Psoas muscle (tissue), 8 donors: ENCODE measurements around the gene KBTBD7. TPM values are rescaled to one million over a fixed set of nuclear protein-coding genes. Genes with fewer than 3 reads are reported as not detected.

Experiments
- ATAC-seq, 4 donors: fragments of 200-7000 bp; cut with Tn5 transposase; one replicate each; pipeline ENCODE4 v1.9.1; 2020; ENCODE audit warnings: moderate library complexity in 3 of 4, mild to moderate bottlenecking in 2 of 4
- DNase-seq, 2 donors: peaks; one replicate each; pipeline ENCODE4 v3.0.0-alpha.2; 2020
- H3K27ac ChIP-seq: fragments of 200-600 bp; one replicate; pipeline ENCODE4 v1.8.0; 2022
- H3K27me3 ChIP-seq, 3 donors: fragments of 200-600 bp in 1 of 3; one replicate each; pipeline versions ENCODE4 v1.6.1 to v1.8.0; 2013 to 2022; ENCODE audit warnings: low read length in 2 of 3, mild to moderate bottlenecking in 2 of 3, moderate library complexity in 1 of 3; ENCODE audit not compliant: insufficient read depth in 3 of 3
- H3K36me3 ChIP-seq, 2 donors: fragments of 200-600 bp in 1 of 2; one replicate each; pipeline versions ENCODE4 v1.6.1 to v1.8.0; 2013 to 2022; ENCODE audit warnings: low read depth in 1 of 2, mild to moderate bottlenecking in 1 of 2, moderate library complexity in 1 of 2; ENCODE audit not compliant: insufficient read depth in 1 of 2
- H3K4me1 ChIP-seq: fragments of 200-600 bp; one replicate; pipeline ENCODE4 v1.8.0; 2022
- H3K4me3 ChIP-seq: fragments of 200-600 bp; one replicate; pipeline ENCODE4 v1.8.0; 2022; ENCODE audit warnings: mild to moderate bottlenecking
- H3K9me3 ChIP-seq: fragments of 200-600 bp; one replicate; pipeline ENCODE4 v1.8.0; 2022
- WGBS, 3 donors: extraction: QIAGEN DNeasy Blood & Tissue Kit; methylation state at CpG; one replicate each; pipeline versions ENCODE4 v1.1.6 to v1.1.7; 2013; 5-methylcytosine and 5-hydroxymethylcytosine counted together
- intact Hi-C, 2 donors: fragments of 100-400 bp; cut with DNase I; formaldehyde crosslinking; loops; one replicate each; pipeline versions ENCODE4 v1.11.0 to v1.14.2; 2022
- polyA plus RNA-seq, 3 donors: library from polyadenylated mRNA; stranded (reverse); fragments of 200-250 nt; gene quantifications; one replicate each; pipeline ENCODE4 v1.2.3, GENCODE V29; 2013
- total RNA-seq, 4 donors: library from RNA; stranded (reverse); fragmentation: NEBNext Ultra II Directional in 2 of 4; extraction: Animal tissue kit (Norgen Biotek cat#: 25700) in 2 of 4; gene quantifications; one replicate each; pipeline versions ENCODE4 v1.2.1 to v1.2.4, GENCODE V29; 2021 to 2023
- TF ChIP-seq, protein P1 (sequence below): fragments of 200-600 bp; IDR thresholded peaks from one replicate; pipeline ENCODE4 v1.8.0; 2022; ENCODE audit warnings: antibody characterized with exemption
- donor health status: healthy with polysubstance abuse.
- donor health status: DM: no; HTN: no; CAD: no; lungs with moderate emphysema.
- donor health status: Bipolar disorder and iron deficiency.
- donor health status: healthy.
- donor health status: DM: yes; HTN: yes; CAD: no.
- donor health status: DM: no; HTN: no; CAD: no.
- donor health status: DM: no; HTN: no; CAD: no.
- donor health status: DM: yes; HTN: yes; CAD: no.

KBTBD7 gene
- total and polyA plus RNA-seq, 7 donors: 1.1 to 5.9 (median 3.8) TPM

DNA sequence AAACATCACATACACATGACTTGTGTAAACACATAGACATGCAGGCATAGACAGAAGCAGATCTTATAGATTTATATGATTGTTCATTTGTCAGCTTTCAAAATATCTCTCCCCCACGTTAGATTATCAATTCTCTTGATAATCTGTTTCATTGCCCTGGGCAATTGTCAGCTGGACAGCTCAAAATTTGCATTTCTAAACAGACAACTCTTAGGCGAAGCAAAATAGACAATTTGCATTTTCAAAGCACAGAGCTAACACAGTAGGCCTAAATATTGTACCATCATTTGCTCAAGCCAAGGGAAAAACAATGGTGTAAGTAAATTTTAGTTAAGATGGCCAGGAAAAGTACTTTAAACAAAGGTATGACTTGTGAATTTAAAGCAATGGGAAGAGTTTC lies 37.7 kb downstream of the KBTBD7 start:
- H3K4me3 ChIP-seq: no peak overlapping the region
- H3K4me1 ChIP-seq: no peaks in the 10 kb centered on the region
- H3K9me3 ChIP-seq: peaks cover 9% of the 10 kb centered on the region
- TF ChIP-seq, protein P1, sequence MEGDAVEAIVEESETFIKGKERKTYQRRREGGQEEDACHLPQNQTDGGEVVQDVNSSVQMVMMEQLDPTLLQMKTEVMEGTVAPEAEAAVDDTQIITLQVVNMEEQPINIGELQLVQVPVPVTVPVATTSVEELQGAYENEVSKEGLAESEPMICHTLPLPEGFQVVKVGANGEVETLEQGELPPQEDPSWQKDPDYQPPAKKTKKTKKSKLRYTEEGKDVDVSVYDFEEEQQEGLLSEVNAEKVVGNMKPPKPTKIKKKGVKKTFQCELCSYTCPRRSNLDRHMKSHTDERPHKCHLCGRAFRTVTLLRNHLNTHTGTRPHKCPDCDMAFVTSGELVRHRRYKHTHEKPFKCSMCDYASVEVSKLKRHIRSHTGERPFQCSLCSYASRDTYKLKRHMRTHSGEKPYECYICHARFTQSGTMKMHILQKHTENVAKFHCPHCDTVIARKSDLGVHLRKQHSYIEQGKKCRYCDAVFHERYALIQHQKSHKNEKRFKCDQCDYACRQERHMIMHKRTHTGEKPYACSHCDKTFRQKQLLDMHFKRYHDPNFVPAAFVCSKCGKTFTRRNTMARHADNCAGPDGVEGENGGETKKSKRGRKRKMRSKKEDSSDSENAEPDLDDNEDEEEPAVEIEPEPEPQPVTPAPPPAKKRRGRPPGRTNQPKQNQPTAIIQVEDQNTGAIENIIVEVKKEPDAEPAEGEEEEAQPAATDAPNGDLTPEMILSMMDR: no peak
- H3K36me3 ChIP-seq: no peaks in the 10 kb centered on the region
- DNase-seq: no peak
- no peak for ATAC-seq
- 76 to 78% (median 77%) methylated on average over 2 of the region's 2 CpGs for WGBS, 3 donors
- H3K27me3 ChIP-seq: no peaks in the 10 kb centered on the region
- intact Hi-C loops: no loop called here
- no peak overlapping the region for H3K27ac ChIP-seq

DNA sequence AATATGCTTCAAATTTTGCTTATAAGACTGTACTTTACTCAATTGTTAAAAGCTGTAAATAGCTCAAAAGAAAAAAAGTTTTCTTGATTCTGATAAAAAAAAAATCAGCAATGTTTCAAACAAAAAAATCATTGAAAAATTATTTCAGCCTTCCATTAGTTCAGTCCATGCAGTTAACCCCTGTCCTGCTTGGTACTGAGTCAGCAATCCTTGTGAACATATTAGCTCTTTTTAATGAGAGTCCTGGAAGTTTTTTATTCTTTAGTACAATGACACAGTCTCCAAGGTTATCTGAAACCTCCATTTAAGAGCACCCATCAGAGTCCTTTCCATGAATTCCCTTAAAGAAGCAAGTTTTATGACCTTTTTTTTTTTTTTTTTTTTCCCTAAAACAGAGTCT lies 40.3 kb downstream of the KBTBD7 start:
- Histone ChIP-seq H3K27me3 (no peaks in the 10 kb centered on the region), H3K9me3 (peaks cover 17% of the 10 kb centered on the region), H3K27ac (no peak overlapping the region), H3K36me3 (no peaks in the 10 kb centered on the region), H3K4me1 (no peaks in the 10 kb centered on the region), H3K4me3 (no peak overlapping the region)
- no peak for DNase-seq
- ATAC-seq: no peak
- TF ChIP-seq, protein P1: no peak
- intact Hi-C loops: no loop called here

DNA sequence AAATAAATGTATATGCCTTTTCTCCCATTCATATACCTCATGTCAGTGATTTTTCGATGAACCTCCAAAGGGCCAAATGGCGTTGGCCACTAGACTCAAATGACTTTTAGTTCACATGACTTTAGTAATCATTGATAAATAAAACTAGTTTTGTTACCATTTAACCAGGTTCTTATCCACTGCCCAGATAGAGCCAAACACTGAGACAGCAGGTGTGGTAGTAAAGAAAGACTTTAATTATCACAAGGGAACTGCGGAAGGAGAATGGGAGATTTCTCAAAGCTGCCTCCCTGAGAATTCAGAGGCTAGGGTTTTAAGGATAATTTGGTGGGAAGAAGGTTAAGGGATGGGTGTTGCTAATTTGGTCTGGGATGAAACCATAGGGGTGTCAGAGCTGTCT lies 42.4 kb downstream of the KBTBD7 start:
- TF ChIP-seq, protein P1: no peak
- Histone ChIP-seq H3K4me3 (no peak overlapping the region), H3K36me3 (peaks cover 0 to 3% of the 10 kb centered on the region in 2 donors), H3K27ac (no peak overlapping the region), H3K9me3 (peaks cover 26% of the 10 kb centered on the region), H3K27me3 (no peaks in the 10 kb centered on the region), H3K4me1 (no peaks in the 10 kb centered on the region)
- WGBS, 3 donors: 98 to 99% (median 98%) methylated on average over 3 of the region's 3 CpGs
- no peak for DNase-seq
- no peak for ATAC-seq
- intact Hi-C loops: no loop called here

DNA sequence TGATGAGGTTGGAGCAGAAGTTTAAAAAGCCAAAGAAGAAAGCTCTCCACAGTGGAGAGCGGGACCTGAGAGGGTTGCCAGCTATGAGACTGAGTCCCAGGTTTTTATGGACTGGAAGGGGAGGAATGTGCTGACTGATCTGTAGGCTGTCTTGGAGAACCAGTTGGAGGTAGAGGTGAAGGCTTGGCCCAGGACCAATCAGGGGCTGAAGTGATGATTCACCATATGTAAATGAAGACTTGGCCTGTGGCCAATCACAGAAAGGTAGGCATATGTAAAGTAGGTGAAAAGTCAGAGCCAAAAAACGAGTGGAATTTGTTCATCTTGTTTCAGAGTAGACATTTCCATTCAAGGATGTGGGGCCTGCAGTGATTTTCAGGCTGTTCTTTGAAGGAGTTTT lies 44.3 kb downstream of the KBTBD7 start:
- peaks cover 0 to 3% of the 10 kb centered on the region in 2 donors for H3K36me3 ChIP-seq
- H3K4me1 ChIP-seq: no peaks in the 10 kb centered on the region
- H3K4me3 ChIP-seq: no peak overlapping the region
- TF ChIP-seq, protein P1: no peak
- intact Hi-C loops: no loop called here
- ATAC-seq: no peak
- DNase-seq: no peak
- no peak overlapping the region for H3K27ac ChIP-seq
- WGBS, 3 donors: 80 to 85% (median 82%) methylated on average over 2 of the region's 2 CpGs
- H3K27me3 ChIP-seq: no peaks in the 10 kb centered on the region
- peaks cover 26% of the 10 kb centered on the region for H3K9me3 ChIP-seq
